ENCODE data around the gene ADK. TPM values are rescaled to one million over a fixed set of nuclear protein-coding genes. Genes with fewer than 3 reads are reported as not detected.

The ADK gene
- total and polyA plus RNA-seq, 2 of the 13 experiments (the other 11 are each of a cell fraction or from before 2014, with no cell fraction given): 48.6 to 79.1 TPM

DNA sequence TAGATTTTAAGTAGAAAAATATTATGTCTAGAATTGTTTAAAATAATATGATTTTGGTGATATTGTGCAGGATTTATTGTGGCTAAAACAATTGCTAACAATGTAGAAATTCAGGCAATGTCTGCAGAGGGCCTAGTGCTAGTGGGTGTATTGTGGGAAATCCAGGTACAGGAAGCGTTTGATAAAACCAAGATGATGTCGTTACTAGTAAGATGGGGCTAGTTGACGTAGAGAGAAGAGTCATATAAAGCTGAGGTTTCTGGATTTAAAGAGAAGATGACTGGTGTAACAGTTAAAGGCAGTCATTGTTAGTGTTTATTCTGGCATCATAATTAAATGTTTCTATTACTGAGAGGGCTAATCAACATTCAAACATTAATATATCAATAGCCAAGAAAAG is 43.5 kb downstream of the ADK start (continued):
- TF ChIP-seq, protein P1, sequence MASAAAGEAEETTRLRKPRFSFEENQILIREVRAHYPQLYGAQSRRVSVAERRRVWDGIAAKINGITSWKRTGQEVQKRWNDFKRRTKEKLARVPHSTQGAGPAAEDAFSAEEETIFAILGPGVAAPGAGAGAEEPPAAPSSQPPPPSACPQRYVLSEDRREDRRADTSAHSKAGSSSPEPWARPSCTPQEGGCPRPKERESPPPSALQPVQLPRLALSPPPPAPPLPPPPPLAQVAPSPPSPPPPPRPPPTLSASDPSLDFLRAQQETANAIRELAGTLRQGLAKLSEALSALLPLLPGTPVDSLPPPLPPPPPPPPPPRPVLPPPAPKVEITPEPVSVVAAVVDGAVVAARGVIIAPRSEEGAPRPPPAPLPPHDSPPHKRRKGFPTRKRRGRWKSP (CRISPR knock-in tag; IDR thresholded peaks at IDR 0.05): no peak

DNA sequence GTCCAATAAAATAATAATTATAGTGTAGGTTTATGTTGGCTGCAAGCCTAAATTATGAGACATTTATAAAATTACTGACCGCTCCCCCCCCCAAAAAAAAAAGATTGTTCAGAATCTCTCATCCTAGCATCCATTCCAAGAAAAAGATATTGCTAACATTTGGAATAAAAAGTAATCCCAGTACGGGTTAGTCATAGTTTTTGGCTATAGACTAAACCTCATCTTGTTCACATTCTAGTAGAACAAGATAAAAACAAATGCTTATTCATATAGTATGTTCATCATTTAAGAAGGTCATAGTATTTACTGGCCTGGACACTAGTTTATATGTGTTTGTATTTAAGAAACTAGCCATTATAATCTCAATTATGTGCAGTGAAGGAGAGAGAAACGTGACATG is 44.0 kb downstream of the ADK start:
- Histone ChIP-seq H3K79me2 (ENCODE audit: insufficient read depth, low read length) (peaks cover 91% of the 10 kb centered on the region), H3K4me3 (replicated peaks in 1 of 3; ENCODE audit: insufficient read depth in 1 of 3, low read depth in 2 of 3, low read length in 3 of 3) (no peak overlapping the region), H3K36me3 (replicated peaks in 1 of 2; ENCODE audit: control insufficient read depth in 1 of 2, insufficient read depth in 2 of 2, low read length in 2 of 2) (peaks cover 0 to 3% of the 10 kb centered on the region in 2 experiments; a peak in 1 of 5 replicates), H3K4me2 (ENCODE audit: low read depth, low read length) (no peak overlapping the region), H3K27ac (ENCODE audit: extremely low read length, insufficient read depth, low read length) (no peak overlapping the region), H4K20me1 (ENCODE audit: insufficient read depth, low read length) (peaks cover 8% of the 10 kb centered on the region; the same call in 1 of the 2 replicates), H3K4me1 (ENCODE audit: insufficient read depth, low read length) (peaks cover 30% of the 10 kb centered on the region), H2AFZ (ENCODE audit: low read length) (no peak overlapping the region), H3K9me3 (ENCODE audit: low read length) (no peaks in the 10 kb centered on the region), H3K9ac (ENCODE audit: insufficient read depth, low read depth, low read length) (no peak overlapping the region), H3K27me3 (ENCODE audit: control insufficient read depth in 1 of 2, insufficient read depth in 2 of 2, low read length in 2 of 2) (no peaks in the 10 kb centered on the region)
- ChIA-PET POLR2A (no interaction called here), CTCF (ENCODE audit: low intra/inter-chr PET ratio, low total read pairs) (no interaction called here)
- TF ChIP-seq, protein P2, sequence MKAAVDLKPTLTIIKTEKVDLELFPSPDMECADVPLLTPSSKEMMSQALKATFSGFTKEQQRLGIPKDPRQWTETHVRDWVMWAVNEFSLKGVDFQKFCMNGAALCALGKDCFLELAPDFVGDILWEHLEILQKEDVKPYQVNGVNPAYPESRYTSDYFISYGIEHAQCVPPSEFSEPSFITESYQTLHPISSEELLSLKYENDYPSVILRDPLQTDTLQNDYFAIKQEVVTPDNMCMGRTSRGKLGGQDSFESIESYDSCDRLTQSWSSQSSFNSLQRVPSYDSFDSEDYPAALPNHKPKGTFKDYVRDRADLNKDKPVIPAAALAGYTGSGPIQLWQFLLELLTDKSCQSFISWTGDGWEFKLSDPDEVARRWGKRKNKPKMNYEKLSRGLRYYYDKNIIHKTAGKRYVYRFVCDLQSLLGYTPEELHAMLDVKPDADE (CRISPR knock-in tag; IDR thresholded peaks at IDR 0.05): no peak
- TF ChIP-seq MATR3 (CRISPR knock-in tag; IDR thresholded peaks at IDR 0.05) (no peak), ZNF781 (CRISPR knock-in tag; IDR thresholded peaks at IDR 0.05; ENCODE audit: borderline replicate concordance, not compliant biosample characterization) (no peak), ZNF546 (CRISPR knock-in tag; conservative IDR thresholded peaks at IDR 0.05) (no peak), ZFP62 (CRISPR knock-in tag; IDR thresholded peaks at IDR 0.05) (no peak), SIN3B (IDR thresholded peaks at IDR 0.05; ENCODE audit: low read length) (no peak), SYNCRIP (IDR thresholded peaks at IDR 0.05; ENCODE audit: insufficient read depth, low read depth, low read length) (no peak), SNAPC2 (CRISPR knock-in tag; IDR thresholded peaks at IDR 0.05) (no peak), ZNF329 (CRISPR knock-in tag; IDR thresholded peaks at IDR 0.05; ENCODE audit: low read depth) (no peak), ZC3H13 (CRISPR knock-in tag; IDR thresholded peaks at IDR 0.05) (no peak), ZNF296 (CRISPR knock-in tag; conservative IDR thresholded peaks at IDR 0.05) (no peak), ZFP90 (CRISPR knock-in tag; IDR thresholded peaks at IDR 0.05; ENCODE audit: borderline replicate concordance) (no peak), FOSL2 (CRISPR knock-in tag; IDR thresholded peaks at IDR 0.05) (no peak)
- TF ChIP-seq, protein P3, sequence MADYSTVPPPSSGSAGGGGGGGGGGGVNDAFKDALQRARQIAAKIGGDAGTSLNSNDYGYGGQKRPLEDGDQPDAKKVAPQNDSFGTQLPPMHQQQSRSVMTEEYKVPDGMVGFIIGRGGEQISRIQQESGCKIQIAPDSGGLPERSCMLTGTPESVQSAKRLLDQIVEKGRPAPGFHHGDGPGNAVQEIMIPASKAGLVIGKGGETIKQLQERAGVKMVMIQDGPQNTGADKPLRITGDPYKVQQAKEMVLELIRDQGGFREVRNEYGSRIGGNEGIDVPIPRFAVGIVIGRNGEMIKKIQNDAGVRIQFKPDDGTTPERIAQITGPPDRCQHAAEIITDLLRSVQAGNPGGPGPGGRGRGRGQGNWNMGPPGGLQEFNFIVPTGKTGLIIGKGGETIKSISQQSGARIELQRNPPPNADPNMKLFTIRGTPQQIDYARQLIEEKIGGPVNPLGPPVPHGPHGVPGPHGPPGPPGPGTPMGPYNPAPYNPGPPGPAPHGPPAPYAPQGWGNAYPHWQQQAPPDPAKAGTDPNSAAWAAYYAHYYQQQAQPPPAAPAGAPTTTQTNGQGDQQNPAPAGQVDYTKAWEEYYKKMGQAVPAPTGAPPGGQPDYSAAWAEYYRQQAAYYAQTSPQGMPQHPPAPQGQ (CRISPR knock-in tag; IDR thresholded peaks at IDR 0.05; ENCODE audit: borderline replicate concordance): no peak
- FAIRE-seq (no peak), ATAC-seq (no peak), DNase-seq (ENCODE audit: low spot score) (no peak)
- 95% methylated on average over 3 of the region's 3 CpGs for WGBS (ENCODE audit: low lambda C conversion rate)
- in situ Hi-C loops (cut with HindIII; ENCODE audit: extremely low pct_ligation_motif_present, low pct_unique_long_range_greater_than_20kb): no loop called here
- intact Hi-C loops (cut with micrococcal nuclease; ENCODE audit: unreplicated experiment): no loop called here
- TSS peak; percentile 6 for BruUV-seq (replicated peaks)
